ACC112 (cell line): ENCODE measurements around the gene NAA16.
"Not testable (repeated sequence)": the region's sequence is repeated elsewhere in the genome, so short reads cannot be mapped to it uniquely, and the experiment has no call there.

Source experiments
- H2AFZ ChIP-seq: fragments of 200-600 bp; sonication (generic); one replicate; pipeline ENCODE4 v1.6.0; 2017; ENCODE audit warnings: antibody characterized with exemption, low read length; ENCODE audit not compliant: unreplicated experiment
- H3K27ac ChIP-seq: fragments of 200-600 bp; sonication (generic); 2 replicates; pipeline ENCODE4 v1.5.1; 2014; ENCODE audit warnings: low read depth, mild to moderate bottlenecking, antibody characterized with exemption, low read length, moderate library complexity
- H3K27me3 ChIP-seq: fragments of 200-600 bp; sonication (generic); 2 replicates; pipeline ENCODE4 v1.6.1; 2014; ENCODE audit warnings: mild to moderate bottlenecking, antibody characterized with exemption, low read length, moderate library complexity, mixed read lengths; ENCODE audit not compliant: insufficient read depth
- H3K36me3 ChIP-seq: fragments of 200-600 bp; sonication (generic); 2 replicates; pipeline ENCODE4 v1.6.1; 2016; ENCODE audit warnings: mild to moderate bottlenecking, antibody characterized with exemption, low read length, moderate library complexity, mixed read lengths; ENCODE audit not compliant: insufficient read depth
- H3K4me1 ChIP-seq: fragments of 200-600 bp; sonication (generic); one replicate; pipeline ENCODE4 v1.6.1; 2016; ENCODE audit warnings: low read length, mixed read lengths; ENCODE audit not compliant: insufficient read depth, unreplicated experiment, control insufficient read depth
- H3K4me3 ChIP-seq: fragments of 200-600 bp; sonication (generic); 2 replicates; pipeline ENCODE4 v1.5.1; 2014; ENCODE audit warnings: mild to moderate bottlenecking, low read depth, low read length
- H3K79me2 ChIP-seq: fragments of 200-600 bp; sonication (generic); one replicate; pipeline ENCODE4 v1.6.0; 2016; ENCODE audit warnings: low read length; ENCODE audit not compliant: control insufficient read depth, unreplicated experiment, insufficient read depth

The NAA16 gene

DNA sequence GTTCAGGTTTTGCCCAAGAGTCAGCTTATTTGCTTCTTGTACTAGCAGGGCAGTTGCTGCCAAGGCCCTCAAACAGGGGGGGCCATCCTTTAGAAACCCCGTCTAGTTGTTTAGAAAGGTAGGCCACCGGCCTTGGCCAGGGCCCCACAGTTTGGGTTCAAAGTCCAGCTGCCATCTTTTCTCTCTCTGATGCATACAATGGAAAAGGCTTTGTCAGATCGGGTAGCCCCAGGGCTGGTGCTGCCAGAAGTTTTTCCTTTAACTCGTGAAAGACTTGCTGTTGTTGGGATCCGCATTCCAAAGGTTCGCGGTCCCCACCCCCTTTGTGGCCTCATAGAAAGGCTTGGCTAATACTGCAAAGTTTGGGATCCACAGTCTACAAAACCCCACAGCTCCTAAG is 110.9 kb downstream of the NAA16 start:
- not testable (repeated sequence) for H3K27me3 ChIP-seq, H3K36me3 ChIP-seq, H3K4me3 ChIP-seq, H2AFZ ChIP-seq, H3K27ac ChIP-seq, H3K79me2 ChIP-seq, H3K4me1 ChIP-seq

GRCh38 chr13:41423259-41423658 is 112.2 kb downstream of the NAA16 start:
- H3K79me2 ChIP-seq, H2AFZ ChIP-seq, H3K4me1 ChIP-seq, H3K4me3 ChIP-seq, H3K27ac ChIP-seq, H3K36me3 ChIP-seq, H3K27me3 ChIP-seq: not testable (repeated sequence)

GRCh38 chr13:41424675-41425074 is 113.6 kb downstream of the NAA16 start:
- H3K27ac ChIP-seq, H3K36me3 ChIP-seq, H2AFZ ChIP-seq, H3K27me3 ChIP-seq, H3K4me1 ChIP-seq, H3K4me3 ChIP-seq, H3K79me2 ChIP-seq: not testable (repeated sequence)

- Histone ChIP-seq H3K27ac (no peak overlapping the region), H3K4me1 (no peaks in the 10 kb centered on the region), H3K27me3 (no peaks in the 10 kb centered on the region), H3K36me3 (no peaks in the 10 kb centered on the region), H2AFZ (no peak overlapping the region), H3K79me2 (no peaks in the 10 kb centered on the region), H3K4me3 (no peak overlapping the region)
Observed at GRCh38 chr13:41426047-41426446, 115.0 kb downstream of the NAA16 start.
